HG02852 (cell line): ENCODE results near the gene SRP9.

Experiments
- ATAC-seq: cut with Tn5 transposase; IDR thresholded peaks from one replicate; pipeline ENCODE4 v1.9.1; 2021; ENCODE audit warnings: mild to moderate bottlenecking, moderate library complexity; ENCODE audit not compliant: unreplicated experiment

SRP9 gene, protein sequence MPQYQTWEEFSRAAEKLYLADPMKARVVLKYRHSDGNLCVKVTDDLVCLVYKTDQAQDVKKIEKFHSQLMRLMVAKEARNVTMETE

DNA sequence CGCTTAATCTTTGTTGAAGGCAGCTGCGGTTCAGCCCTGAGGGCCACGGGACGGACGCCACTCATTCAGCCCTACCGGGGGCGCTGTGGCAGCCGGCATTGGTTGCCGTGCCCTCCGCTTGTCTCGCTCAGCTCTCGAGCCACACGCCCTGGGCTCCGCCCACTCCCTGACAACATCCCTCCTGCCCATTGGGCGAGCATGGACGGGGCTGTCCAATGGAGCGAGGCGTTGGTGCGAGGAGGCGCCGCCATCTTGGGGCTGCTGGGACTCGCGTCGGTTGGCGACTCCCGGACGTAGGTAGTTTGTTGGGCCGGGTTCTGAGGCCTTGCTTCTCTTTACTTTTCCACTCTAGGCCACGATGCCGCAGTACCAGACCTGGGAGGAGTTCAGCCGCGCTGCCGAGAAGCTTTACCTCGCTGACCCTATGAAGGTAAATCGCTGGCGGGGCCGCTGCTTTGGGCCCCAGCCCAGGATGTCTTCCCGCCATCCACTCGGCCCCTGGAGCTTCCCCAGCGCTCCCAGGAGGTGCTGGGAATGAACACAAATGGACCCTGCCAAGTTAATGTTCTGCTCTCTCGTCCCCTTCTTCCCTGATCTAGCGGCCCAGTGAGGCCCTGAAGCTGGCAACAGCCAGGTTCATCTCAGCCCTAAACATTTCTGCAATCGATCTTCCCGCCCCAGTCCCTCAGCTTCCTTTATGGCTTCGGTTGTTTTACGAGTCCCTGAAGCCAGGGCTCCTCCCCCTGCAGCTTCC, at the start of gene SRP9:
Gene SRP9, plus strand, starts transcription at position 244 of the 754 bp plus-strand sequence. Its CDS starts 115 bp downstream, at position 359.
- ATAC-seq = peak; percentile 97

DNA sequence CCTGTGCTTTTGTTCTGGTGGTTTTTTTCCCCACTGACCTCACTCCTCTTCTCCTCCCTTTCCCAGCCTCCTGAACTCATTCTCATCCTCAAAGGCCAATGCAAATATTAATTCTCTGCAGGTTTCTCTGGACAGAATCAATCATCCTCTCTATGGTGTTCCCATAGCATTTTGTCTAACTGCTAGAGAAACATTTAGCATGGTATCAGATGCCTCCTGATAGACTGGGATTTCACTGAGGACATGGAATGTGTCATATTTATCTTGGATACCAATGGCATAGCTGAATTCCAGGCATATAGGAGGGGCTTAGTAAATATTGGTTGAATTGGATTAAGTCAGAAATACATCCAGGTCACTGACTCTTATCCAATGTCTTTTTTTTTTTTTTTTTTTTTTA, 46.1 kb upstream of the SRP9 start:
- ATAC-seq = no peak

DNA sequence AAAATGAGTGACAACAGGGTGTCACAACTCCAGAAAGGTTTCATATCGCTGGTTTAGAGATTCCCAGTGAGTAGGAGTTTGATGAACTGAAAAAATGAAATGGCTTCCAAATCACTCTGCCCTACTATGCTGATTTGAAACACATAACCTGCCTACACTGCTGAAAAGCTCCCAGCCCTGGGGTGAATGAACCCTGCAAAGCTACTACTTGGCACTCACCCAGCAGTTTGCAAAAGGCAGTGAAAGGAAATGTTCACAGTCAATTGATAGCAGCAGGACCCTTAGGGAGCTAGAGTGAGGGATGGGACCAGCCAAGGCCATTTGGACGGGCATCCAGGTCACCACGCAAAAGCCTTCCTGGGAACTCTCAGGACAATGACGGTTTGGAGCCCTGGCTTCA, 44.4 kb upstream of the SRP9 start:
- ATAC-seq = no peak

DNA sequence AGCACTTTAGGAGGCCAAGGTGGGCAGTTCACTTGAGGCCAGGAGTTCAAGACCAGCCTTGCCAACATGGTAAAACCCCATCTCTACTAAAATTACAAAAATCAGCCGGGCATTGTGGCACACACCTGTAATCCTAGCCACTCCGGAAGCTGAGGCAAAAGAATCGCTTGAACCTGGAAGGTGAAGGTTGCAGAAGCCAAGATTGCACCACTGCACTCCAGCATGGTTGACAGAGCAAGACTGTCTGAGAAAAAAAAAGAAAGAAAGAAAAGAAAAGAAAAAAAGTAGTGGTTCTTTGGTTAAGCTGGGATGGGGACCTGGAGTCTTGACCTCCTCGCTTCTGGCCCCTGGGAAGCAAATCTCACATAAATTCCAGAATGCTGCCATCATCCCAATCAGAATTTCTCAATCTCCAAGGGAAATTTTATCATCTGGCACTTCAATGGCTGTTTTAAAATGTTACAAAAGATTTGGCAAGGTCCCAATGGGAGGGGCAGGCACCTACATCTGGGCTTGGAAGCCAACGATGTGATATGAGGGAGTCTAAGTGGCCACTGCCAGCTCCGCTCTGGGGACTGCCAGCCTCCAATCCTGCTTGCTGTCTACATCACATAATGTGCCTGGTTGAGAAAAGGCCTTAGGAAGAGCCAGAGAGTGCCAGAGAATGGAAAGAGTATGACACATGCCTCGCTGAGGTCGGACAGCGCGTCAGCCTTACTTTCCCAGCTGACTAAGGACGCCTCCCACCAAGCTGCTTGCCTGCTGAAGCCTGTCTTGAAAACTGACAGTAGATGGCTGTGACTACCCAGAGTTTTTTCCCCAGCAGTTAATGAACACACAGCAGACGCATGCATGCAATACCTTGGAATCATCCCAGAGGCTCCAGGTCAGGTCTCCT, 42.1 kb upstream of the SRP9 start:
- no peak for ATAC-seq

DNA sequence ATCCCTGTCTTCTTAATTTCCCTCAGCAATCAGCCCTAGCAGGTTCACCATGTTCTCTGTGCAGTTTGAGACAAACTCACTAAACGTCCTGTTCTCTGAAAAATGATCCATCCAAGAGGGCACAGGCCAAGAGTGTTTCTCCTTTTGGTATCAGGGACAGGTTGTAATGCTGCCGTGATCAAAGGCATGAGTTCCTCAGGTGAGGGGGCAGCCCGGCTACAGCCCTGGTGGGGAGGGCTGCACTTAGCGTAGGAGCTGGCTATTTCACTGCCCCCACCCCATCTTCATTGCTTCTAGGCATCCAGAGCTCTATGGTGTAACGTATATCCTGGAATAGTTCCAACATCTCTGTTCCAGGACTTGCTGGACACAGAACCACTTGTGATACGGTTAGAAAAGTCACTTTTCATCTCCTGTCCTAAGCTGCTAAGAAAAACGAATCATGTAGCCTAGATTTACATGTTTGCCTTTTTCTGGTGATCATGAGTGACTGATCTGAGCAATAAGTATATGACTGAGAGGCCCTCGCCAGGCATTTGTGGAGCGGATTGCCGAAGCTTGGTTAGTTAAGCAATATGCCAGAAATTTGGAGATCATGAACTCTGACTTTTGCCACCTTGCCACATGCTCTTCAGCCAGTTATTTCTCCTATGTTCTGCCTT, 41.1 kb upstream of the SRP9 start:
- ATAC-seq = no peak

DNA sequence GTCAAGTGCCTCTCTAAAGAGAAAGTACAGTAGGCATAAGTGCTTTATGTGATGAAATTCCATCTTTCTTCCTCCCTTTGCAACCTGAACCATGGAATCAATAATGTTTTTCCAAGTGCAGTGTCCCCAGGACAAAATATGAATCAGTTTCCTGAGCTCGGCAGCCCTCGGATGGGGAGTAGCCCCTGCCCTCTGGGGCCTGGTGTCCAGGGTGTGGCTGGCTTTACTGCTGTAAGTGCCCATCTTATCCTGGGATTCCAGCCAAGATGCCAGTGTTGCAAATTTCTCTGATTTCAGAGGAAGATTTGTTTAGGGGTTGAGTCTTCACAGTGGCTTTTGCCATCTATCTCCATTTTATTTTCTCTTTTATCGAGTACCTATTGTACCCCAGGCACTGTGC, 40.5 kb upstream of the SRP9 start:
- ATAC-seq = no peak

DNA sequence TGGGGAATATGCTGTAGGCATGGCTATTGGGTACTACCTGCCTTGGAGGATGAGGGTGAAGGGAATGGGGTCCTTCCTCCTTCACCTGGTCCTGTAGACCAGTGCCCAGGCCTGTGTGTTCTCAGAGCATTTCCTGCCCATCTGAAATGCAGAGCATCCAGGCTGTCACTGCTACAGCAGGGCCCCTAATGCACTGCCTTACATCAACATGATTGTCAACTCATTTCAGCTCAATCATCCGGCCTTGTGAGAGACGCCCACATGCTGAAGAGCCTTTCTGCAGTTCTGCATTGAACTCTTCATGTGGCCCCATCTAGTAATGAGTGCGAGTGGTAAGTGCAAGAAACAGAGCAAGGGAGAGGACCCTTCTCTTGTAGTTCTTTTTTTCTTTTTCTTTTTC, 39.8 kb upstream of the SRP9 start:
- ATAC-seq = no peak

DNA sequence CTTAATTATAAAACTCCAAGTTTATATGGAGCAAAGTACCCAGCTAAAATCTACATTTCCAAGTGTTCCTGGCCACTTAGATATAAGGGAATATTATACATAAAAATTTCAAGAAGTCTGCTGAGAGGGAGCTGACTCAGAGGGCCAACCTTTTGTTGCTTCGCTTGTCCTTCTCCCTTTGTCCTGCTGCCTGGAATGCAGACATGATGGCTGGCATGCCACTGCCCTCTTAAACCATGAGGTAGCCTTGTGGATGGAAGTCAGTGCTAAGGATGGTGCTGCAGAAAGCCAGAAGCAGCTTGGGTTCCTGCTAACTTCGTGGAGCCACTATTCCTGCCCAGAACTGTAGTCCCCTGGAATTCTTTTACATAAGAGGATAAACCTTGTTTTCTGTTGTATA, 38.9 kb upstream of the SRP9 start:
- ATAC-seq = no peak

DNA sequence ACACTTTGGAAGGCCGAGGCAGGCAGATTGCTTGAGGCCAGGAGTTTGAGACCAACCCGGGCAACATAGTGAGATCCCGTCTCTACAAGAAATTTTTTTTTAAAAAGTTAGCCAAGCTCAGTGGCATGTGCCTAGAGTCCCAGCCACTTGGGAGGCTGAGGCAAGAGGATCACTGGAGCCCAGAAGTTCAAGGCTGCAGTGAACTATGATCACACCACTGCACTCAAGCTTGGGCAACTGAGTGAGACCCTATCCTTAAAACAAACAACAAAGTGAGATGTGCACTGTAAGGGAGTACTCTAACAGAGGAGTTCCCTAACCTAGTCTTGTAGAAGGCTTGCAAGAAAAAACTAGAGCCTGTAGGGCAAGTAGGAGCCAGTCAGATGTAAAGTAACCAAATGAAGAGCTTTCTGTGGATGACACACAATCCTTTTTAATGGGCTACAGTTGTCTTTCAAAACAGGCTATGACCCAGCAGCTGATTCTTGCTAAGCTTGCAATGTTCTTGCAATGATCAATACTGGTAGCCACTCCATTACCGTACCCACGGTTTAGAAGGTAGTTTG, 38.0 kb upstream of the SRP9 start:
- ATAC-seq = no peak

DNA sequence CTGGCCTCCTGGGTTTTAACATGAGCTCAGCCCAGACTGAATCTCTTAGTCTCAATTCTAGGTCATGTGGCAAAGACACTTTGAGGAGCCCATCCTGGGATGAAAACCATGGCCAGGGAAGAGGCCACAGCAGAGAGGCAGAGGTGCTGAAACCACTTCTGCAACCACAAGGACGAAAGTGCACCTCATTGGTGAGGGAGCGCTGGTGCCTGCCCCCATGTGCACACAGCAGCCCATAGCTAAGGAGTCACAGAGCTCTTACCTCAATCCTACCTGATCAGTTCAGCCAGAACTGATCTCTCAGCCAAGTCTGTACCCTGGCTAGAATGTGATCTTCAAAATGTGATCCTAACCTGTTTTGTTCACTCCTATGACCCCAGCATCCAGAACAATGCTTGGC, 32.9 kb upstream of the SRP9 start:
- ATAC-seq = no peak

DNA sequence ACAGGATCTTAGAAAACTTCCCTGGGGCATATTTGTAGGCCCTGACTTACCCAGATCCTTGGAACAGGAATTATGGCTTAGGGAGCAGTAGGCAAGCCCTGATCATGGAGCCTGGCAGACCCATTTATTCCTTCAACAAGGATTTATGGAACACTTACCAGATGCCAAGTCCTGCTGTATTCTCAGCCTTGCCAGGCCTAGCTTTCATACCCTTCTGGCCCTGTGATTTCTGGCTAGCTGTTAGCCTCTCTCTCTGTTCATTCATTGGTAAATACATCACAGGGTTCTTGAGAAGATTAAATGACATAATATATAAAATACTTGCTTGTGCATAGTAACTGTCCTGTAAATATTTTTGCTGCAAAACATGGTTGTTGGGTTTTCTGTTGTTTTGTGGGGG, 32.4 kb upstream of the SRP9 start:
- ATAC-seq = no peak

DNA sequence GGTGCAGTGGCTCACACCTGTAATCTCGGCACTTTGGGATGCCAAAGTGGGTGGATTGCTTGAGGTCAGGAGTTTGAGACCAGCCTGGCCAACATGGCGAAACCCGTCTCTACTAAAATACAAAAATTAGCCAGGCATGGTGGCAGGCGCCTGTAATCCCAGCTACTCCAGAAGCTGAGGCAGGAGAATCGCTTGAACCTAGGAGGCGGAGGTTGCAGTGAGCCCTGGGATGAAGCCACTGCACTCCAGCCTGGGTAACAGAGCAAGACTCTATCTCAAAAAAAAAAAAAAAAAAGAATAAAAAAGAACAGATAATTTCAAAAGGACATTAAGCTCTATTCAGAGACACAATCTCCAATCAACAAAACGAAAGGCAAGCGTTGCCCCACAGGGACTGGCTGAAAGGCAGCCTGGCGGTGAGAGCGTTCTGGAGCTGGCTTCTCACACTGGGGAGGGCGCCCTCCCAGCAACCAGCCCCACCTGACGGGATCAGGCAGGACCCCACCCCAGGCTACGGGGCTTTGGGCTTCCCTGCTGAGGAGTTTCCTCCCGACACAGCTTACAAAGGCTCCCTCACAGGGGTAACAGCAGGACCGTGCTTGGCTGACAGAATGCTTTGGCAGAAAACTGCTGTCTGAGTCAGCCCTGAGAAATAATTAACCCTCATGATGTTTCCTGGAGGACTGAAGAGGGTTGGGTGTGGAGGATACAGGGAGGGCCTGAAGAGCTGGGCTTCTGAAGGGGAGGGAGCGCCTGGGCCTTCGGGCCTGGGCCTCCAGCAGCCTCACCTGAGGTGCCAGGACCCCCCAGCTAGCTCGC, 31.1 kb upstream of the SRP9 start:
- ATAC-seq = no peak

DNA sequence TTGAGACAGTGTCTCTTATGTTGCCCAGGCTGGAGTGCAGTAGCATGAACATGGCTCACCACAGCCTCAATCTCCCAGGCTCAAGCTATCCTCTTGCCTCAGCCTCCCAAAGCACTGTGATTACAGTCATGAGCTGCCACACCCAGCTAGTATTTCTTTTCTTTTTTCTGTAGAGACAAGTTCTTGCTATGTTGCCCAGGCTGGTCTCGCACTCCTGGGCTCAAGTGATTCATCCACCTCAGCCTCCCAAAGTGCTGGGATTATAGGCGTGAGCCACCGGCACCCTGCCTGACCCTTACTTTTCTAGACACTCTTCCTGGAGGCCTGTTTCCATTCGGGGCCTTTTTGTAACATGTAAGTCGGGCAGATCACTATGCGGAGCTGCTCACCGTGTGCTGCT, 30.1 kb upstream of the SRP9 start:
- ATAC-seq = no peak

DNA sequence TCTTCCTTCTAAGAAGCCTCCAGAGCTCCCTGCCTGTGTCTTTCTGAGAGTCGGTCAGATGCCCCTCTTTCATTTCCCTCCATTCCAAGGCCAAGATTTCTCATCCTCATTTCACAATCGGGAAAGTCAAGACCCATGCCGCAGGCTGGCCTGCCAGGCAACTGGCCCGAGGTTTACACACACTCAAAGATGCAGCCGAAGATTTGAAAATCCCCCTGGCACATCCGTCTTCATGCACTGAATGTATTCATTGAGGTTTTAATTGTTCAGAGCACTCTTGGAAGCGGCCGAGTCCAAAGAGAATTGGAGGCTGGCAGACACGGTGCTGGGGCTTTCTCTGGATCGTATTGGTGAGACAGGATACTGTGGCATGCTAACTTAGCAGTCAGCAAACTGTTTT, 29.1 kb upstream of the SRP9 start:
- ATAC-seq = no peak

DNA sequence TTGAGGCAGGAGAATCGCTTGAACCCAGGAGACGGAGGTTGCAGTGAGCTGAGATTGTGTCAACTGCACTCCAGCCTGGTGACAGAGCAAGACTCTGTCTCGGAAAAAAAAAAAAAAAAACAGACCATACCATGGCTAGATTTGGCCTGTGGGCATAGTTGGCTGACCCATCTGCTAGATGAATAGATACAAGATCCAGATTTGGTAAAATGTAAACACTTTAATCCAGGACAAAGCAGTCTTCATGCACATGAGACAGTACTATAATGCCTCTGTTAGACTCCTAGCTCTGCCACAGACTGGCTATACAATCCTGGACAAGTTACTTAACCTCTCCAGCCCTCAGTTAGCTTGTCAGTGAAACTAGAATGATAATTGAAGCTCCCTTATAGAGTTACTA, 27.9 kb upstream of the SRP9 start:
- no peak for ATAC-seq

DNA sequence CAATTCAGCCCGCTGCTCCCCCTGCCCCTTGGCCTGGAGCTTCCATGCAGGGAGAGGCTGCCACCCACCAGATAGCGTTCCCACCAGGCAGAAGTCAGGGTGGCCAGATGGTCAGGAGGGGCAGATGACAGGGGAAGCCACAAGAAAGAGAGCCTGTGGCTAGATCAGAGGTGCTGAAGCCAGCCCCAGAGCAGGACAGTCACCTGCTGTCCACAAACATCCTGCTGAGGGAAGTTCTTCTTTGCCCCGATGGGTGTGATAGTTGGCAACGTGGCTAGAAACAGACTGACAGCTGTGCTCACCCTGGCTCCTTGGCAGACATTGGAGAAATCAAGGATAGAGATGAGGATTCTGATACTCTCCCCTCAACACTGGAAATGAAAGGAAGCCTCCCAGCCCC, 27.2 kb upstream of the SRP9 start:
- no peak for ATAC-seq

DNA sequence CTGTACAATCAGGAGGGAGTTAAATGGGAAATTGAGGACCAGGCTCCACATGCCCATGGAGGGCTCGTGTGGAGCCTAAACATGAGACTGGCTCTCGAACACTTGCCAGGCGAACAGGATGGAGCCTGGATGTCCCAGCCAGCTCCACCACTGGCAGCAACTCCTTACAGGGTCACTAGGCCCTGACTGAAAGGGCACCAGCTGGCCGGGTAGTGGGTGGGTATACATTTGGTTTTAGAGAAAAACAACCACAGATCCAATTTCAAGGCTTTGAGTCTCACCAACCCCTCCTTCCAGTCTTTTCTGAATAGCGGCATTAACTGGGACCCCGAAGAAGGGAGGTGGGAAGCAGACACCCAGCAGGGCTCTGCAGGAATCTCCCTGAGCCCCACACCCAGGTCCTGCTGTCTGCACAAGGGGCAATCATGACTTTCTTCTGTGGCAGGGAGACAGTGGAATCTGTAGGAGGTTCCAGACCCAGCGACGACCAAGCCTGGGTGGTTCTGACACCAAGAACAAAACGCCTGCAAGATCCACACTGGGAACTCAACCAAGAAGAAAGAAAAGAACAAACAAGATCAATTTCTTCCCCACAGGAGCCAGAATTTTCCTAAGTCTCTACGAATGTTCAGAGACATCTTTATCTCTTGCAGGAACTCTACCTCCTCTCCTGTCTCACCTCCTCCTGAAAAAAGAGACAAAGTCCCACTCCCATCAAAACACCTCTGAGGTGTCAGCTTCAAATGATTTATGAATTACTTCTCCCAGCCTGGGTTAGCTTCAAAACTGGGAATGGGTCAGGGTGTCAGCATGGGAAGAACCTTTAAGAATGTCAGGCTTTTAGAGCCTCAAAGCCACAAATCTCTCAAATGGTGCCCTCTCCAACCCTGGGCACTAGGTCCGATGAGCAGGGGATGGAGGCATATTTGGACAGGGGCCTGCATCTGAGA, 26.5 kb upstream of the SRP9 start:
- ATAC-seq = no peak

DNA sequence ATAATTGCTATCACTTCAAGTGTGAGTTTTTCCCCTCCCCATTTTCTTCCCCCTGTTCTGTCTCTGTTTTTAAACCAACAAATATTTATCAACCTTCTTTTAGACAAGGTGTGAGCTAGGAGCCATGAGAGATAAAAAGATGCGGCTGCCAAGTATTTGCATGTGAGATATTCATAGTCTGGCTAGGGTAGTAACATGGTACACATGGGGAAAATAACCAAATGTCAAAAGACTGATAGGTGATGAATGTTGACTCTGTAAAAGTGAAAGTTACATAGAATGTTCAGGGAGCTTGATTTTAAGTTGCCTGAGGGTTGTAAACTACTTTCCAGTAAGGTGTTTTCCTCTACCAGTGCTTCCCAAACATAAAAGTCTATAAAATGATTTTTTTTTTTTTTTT, 25.4 kb upstream of the SRP9 start:
- no peak for ATAC-seq

DNA sequence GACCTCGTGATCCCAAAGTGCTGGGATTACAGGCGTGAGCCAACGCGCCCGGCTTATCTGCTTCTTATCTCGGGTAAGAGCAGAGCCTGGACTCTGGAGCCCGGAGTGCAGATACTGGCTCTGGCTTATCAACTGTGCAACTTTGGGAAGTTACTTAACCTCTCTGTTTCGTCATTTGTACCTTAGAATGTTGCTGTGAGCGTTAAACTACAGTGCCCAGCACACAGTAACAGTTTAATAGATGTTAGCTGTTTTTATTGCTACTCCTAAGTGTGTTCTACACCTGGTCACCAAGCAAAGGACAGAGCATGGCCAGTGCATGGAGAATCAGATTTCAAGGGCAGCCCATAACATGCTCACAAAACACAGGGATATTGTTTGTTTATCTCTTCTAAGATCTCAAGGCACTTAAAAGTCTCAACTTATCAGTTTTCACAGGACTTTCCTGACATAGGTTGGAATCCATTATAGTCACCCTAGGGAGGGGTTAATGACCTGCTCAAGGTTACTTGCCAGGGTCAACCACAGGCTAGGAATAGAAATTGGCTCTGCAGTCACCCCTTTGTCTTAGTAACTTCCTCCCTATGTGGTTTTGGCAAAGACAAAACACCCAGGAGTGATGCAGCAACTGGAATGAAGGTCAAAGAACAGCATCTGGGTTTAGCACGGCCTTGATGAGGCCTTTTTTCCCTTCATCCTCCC, 22.5 kb upstream of the SRP9 start:
- ATAC-seq = no peak
